OCI-LY7 (cell line): ENCODE results near the gene TCP11L2.

Experiments
- CTCF ChIP-seq: fragments of 200-600 bp; sonication (generic); conservative IDR thresholded peaks from 2 replicates; pipeline ENCODE4 v1.5.1; 2014; ENCODE audit warnings: mild to moderate bottlenecking, antibody characterized with exemption, low read length, moderate library complexity, mixed read lengths
- EZH2phosphoT487 ChIP-seq: fragments of 200-600 bp; sonication (generic); IDR thresholded peaks from 2 replicates; pipeline ENCODE4 v1.6.1; 2018; ENCODE audit warnings: low read depth, borderline replicate concordance, mild to moderate bottlenecking, mixed run types, antibody characterized with exemption, low read length, moderate library complexity, mixed read lengths

GRCh38 chr12:106299202-106299774 is 3.2 kb upstream of the TCP11L2 start:
- TF ChIP-seq CTCF (no peak), EZH2phosphoT487 (no peak)
